GM12892 (cell line): Measurements from ENCODE around the gene SNX30.

Experiments used
- POLR2A ChIP-seq: IDR thresholded peaks from 2 replicates; pipeline ENCODE4 v1.6.1; 2011; ENCODE audit warnings: low read depth, low read length, control low read depth
- TAF1 ChIP-seq: IDR thresholded peaks from 2 replicates; pipeline ENCODE4 v1.6.1; 2011; ENCODE audit warnings: low read depth, mild to moderate bottlenecking, control low read depth, low read length, borderline replicate concordance

DNA sequence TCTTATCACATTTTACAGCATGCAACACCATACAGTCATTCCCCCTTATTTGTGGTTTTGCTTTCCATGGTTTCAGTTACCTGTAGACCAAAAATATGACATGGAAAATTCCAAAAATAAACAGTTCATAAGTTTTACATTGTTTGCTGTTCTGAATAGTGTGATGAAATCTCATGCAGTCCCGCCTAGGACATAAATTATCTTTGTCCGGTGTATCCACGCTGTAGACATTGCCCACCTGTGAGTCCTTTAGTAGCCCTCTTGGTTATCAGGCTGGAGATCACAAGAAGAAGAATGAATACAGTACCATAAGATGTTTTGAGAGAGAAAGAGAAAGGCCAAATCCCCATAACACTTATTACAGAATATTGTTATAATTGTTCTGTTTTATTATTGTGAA, 72.1 kb downstream of the SNX30 start:
- TF ChIP-seq TAF1 (no peak), POLR2A (no peak)
